Breast epithelium (tissue), 3 donors: ENCODE data around the gene RHBDF2.

Source experiments
- CTCF ChIP-seq, 3 donors: fragments of 450-650 bp; IDR thresholded peaks; one replicate each; pipeline ENCODE4 v1.5.1; 2016 to 2017; ENCODE audit warnings: antibody characterized with exemption in 3 of 3, mild to moderate bottlenecking in 3 of 3, moderate library complexity in 3 of 3
- POLR2A ChIP-seq: fragments of 450-650 bp; IDR thresholded peaks from one replicate; pipeline ENCODE4 v1.6.1; 2016; ENCODE audit warnings: antibody characterized with exemption, mild to moderate bottlenecking, moderate library complexity

GRCh38 chr17:76478730-76479514 is 22.3 kb downstream of the RHBDF2 start:
- no peak for TF ChIP-seq CTCF (IDR thresholded peaks at IDR 0.05)
- no peak for TF ChIP-seq POLR2A
